Measurements from ENCODE around the gene PRAMEF12.
"Not testable (repeated sequence)": the region's sequence is repeated elsewhere in the genome, so short reads cannot be mapped to it uniquely, and the experiment has no call there.

PRAMEF12 gene

GRCh38 chr1:12773438-12773837, at the start of gene PRAMEF12:
PRAMEF12 (plus strand) TSS chr1:12773738; CDS start chr1:12774868, 1,130 bp downstream.
- DNase-seq: no peak

- DNase-seq: no peak
Observed at GRCh38 chr1:12728391-12728790, 45.1 kb upstream of the PRAMEF12 start.

- no peak for DNase-seq
Observed at GRCh38 chr1:12730156-12730555, 43.4 kb upstream of the PRAMEF12 start.

- DNase-seq: not testable (repeated sequence)
Observed at GRCh38 chr1:12731084-12731483, 42.5 kb upstream of the PRAMEF12 start.

GRCh38 chr1:12734651-12735050, 38.9 kb upstream of the PRAMEF12 start:
- DNase-seq: no peak

GRCh38 chr1:12738934-12739333, 34.6 kb upstream of the PRAMEF12 start:
- no peak for DNase-seq

- no peak for DNase-seq
Observed at GRCh38 chr1:12739613-12740012, 33.9 kb upstream of the PRAMEF12 start.

- no peak for DNase-seq
Observed at GRCh38 chr1:12741946-12742345, 31.6 kb upstream of the PRAMEF12 start.

GRCh38 chr1:12745126-12745991, 28.2 kb upstream of the PRAMEF12 start:
- no peak for DNase-seq

- no peak for DNase-seq
Observed at GRCh38 chr1:12745992-12746323, 27.6 kb upstream of the PRAMEF12 start, which contains the start of gene CFAP107. CFAP107 (plus strand) TSS chr1:12746200; CDS start chr1:12746431, 231 bp downstream.

- DNase-seq: no peak
Observed at GRCh38 chr1:12748778-12749355, 24.7 kb upstream of the PRAMEF12 start.

GRCh38 chr1:12754738-12755137, 18.8 kb upstream of the PRAMEF12 start:
- DNase-seq: no peak

- DNase-seq: no peak
Observed at GRCh38 chr1:12756273-12756672, 17.3 kb upstream of the PRAMEF12 start.

GRCh38 chr1:12756768-12757413, 16.6 kb upstream of the PRAMEF12 start:
- no peak for DNase-seq

GRCh38 chr1:12757836-12758235, 15.7 kb upstream of the PRAMEF12 start:
- DNase-seq: no peak

- DNase-seq: no peak
Observed at GRCh38 chr1:12760256-12760795, 13.2 kb upstream of the PRAMEF12 start.

GRCh38 chr1:12761781-12762180, 11.8 kb upstream of the PRAMEF12 start:
- no peak for DNase-seq

- no peak for DNase-seq
Observed at GRCh38 chr1:12762766-12763165, 10.8 kb upstream of the PRAMEF12 start.

- DNase-seq: no peak
Observed at GRCh38 chr1:12763479-12763878, 10.1 kb upstream of the PRAMEF12 start.

- DNase-seq: no peak
Observed at GRCh38 chr1:12764016-12764415, 9.5 kb upstream of the PRAMEF12 start.

GRCh38 chr1:12769031-12769430, 4.5 kb upstream of the PRAMEF12 start:
- no peak for DNase-seq

- DNase-seq: no peak
Observed at GRCh38 chr1:12769976-12770505, 3.5 kb upstream of the PRAMEF12 start.

- DNase-seq: no peak
Observed at GRCh38 chr1:12770620-12771019, 2.9 kb upstream of the PRAMEF12 start.

Data from Kasumi-1 (cell line).